HG03108 (cell line): ENCODE measurements around the gene TEX51.

Source experiments
- ATAC-seq: cut with Tn5 transposase; IDR thresholded peaks from one replicate; pipeline ENCODE4 v1.9.1; 2021; ENCODE audit warnings: moderate library complexity; ENCODE audit not compliant: unreplicated experiment

Gene TEX51

GRCh38 chr2:126912201-126912600 lies 13.5 kb downstream of the TEX51 start:
- ATAC-seq, result no peak

GRCh38 chr2:126913329-126913728 lies 14.6 kb downstream of the TEX51 start:
- ATAC-seq, result no peak

- no peak for ATAC-seq
Observed at GRCh38 chr2:126913881-126914615, 15.4 kb downstream of the TEX51 start.

- no peak for ATAC-seq
Observed at GRCh38 chr2:126914811-126915500, 16.3 kb downstream of the TEX51 start.

GRCh38 chr2:126915903-126916302 lies 17.2 kb downstream of the TEX51 start:
- ATAC-seq, result no peak

GRCh38 chr2:126916744-126917143 lies 18.1 kb downstream of the TEX51 start:
- ATAC-seq, result no peak

- ATAC-seq, result no peak
Observed at GRCh38 chr2:126921066-126921465, 22.4 kb downstream of the TEX51 start.

GRCh38 chr2:126930970-126931590 lies 32.4 kb downstream of the TEX51 start:
- ATAC-seq, result no peak

- ATAC-seq, result no peak
Observed at GRCh38 chr2:126932529-126932928, 33.8 kb downstream of the TEX51 start.

GRCh38 chr2:126932966-126933710 lies 34.4 kb downstream of the TEX51 start:
- no peak for ATAC-seq

GRCh38 chr2:126933711-126934091 lies 35.0 kb downstream of the TEX51 start:
- ATAC-seq, result no peak

- no peak for ATAC-seq
Observed at GRCh38 chr2:126934809-126935208, 36.1 kb downstream of the TEX51 start.

- ATAC-seq, result no peak
Observed at GRCh38 chr2:126935774-126936173, 37.1 kb downstream of the TEX51 start.

GRCh38 chr2:126936219-126936723 lies 37.6 kb downstream of the TEX51 start:
- ATAC-seq, result no peak

- ATAC-seq, result no peak
Observed at GRCh38 chr2:126940331-126940730, 41.6 kb downstream of the TEX51 start.

GRCh38 chr2:126942427-126943203 lies 43.9 kb downstream of the TEX51 start:
- ATAC-seq, result no peak

GRCh38 chr2:126943612-126944348 lies 45.1 kb downstream of the TEX51 start:
- ATAC-seq, result no peak

- no peak for ATAC-seq
Observed at GRCh38 chr2:126945118-126945517, 46.4 kb downstream of the TEX51 start.

GRCh38 chr2:126946318-126947102 lies 47.8 kb downstream of the TEX51 start:
- no peak for ATAC-seq
